Measurements from ENCODE around the gene BDKRB2. TPM values are rescaled to one million over a fixed set of nuclear protein-coding genes. Genes with fewer than 3 reads are reported as not detected.

Gene BDKRB2
- total RNA-seq: not detected
- total RNA-seq: 0 reads per million in 2 donors

DNA sequence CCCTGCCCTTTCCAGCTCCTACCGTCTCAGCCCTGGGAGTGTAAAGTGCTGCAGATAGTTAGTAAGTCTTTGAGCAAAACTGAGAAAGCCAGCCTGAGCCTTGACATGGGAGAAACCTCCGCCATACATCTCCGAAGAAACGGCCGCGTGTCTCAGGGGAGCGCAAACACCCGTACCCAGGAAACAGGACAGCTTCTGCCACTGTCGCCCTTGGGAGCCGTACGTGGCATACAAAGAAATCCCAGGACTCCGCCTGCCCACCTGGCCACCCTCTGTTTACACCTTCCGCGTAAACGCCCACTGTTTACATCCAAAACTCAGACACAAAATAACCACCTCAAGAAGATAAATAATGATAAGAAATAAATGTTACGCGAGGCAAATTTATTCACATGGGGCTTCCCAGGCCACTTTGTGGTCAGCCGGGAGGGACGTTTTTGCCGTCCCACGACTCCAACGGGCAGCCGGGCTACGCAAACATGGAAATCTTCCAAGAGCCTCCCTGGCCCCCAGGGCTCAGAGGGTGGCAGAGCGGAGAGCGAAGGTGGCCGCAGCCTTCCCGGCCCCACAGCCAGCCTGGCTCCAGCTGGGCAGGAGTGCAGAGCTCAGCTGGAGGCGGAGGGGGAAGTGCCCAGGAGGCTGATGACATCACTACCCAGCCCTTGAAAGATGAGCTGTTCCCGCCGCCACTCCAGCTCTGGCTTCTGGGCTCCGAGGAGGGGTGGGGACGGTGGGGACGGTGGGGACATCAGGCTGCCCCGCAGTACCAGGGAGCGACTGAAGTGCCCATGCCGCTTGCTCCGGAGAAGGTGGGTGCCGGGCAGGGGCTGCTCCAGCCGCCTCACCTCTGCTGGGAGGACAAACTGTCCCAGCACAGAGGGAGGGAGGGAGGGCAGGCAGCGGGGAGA is at the start of gene BDKRB2:
TSS of gene BDKRB2 (plus strand) at position 689 of the 908 bp plus-strand sequence. CDS start 32,269 bp downstream, outside the sequence.
- H3K36me3 Mint-ChIP-seq (ENCODE audit: low read depth): peaks cover 3% of the 10 kb centered on the region
- H3K4me1 Mint-ChIP-seq: peaks cover 9% of the 10 kb centered on the region
- peak within 1 kb of the TSS; percentile 31 for H3K4me3 Mint-ChIP-seq
- peak within 1 kb of the TSS; percentile 83 for H3K27ac Mint-ChIP-seq
- ATAC-seq (peak; percentile 28), DNase-seq (no peak)
- peaks cover 72% of the 10 kb centered on the region for H3K27me3 Mint-ChIP-seq
- no peaks in the 10 kb centered on the region for H3K9me3 ChIP-seq (ENCODE audit: control insufficient read depth, low read length, poor library complexity, severe bottlenecking)

DNA sequence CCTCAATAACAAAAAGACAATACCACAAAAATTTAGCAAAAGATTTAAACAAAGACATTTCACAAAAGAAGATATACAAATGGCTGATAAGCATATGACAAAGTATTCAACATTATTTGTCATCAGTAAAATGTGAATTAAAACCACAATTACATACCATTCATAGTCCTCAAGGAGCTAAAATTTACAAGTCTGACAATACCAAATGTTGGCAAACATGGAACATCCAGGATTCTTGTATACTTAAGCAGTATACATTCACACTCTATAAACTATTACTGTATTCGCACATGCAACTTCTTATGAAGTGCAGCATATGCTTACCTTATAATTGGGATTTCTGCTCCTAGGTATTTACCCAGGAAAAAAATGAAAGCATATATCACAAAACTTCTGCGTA is 49.7 kb upstream of the BDKRB2 start:
- H3K9me3 ChIP-seq (ENCODE audit: control insufficient read depth, low read length, poor library complexity, severe bottlenecking): no peaks in the 10 kb centered on the region
- no peak for DNase-seq
- Mint-ChIP-seq H3K4me3 (no peak overlapping the region), H3K4me1 (no peaks in the 10 kb centered on the region), H3K27ac (no peak overlapping the region), H3K27me3 (peaks cover 15% of the 10 kb centered on the region), H3K36me3 (ENCODE audit: low read depth) (no peaks in the 10 kb centered on the region)
- no peak for ATAC-seq

DNA sequence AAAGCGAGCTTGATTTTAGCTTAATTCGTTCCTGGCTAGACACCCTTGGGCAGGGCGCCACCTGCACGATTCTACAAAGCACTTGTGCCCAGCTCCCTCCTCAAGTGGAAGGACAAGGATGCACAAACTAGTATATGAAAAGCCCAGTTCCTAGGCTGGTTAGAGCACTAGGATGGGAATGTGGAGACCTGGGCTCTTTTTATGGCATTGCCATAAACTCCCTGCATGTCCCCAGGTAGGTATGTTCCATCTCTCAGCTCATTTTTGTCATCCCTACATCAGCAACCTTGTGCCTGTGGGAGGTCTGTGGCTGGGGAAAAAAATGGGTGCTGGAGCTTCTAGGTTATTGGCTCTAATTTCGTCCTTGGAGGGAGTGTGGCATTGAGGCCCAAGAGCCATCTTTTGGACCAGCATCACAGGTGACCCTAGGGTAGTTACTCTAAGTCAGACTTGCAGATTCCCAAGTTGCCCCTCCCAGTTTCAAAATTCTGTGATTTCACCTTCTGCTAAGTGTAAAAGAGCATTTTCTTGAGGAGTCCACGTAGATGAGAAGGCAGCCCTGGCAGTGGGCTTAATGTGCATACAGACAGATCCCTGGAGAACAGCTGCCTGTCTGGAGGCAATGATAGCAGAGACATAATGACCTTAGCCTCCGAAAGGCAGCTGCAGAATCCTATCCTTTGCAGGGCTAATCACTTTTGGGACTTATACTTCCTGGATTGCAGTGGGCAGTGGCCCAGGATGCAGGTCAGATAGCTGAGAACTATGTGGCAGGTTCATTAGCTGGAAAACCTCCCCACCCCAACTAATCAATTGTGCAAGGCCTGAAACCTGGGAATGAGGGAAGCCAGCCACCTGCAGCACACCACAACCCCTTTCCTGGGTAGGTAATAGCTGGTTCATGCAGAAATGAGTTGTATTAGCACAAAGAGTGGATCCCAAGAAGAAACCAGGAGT is 47.6 kb upstream of the BDKRB2 start:
- no peaks in the 10 kb centered on the region for H3K36me3 Mint-ChIP-seq (ENCODE audit: low read depth)
- peaks cover 4% of the 10 kb centered on the region for H3K27me3 Mint-ChIP-seq
- ATAC-seq (no peak), DNase-seq (no peak)
- H3K9me3 ChIP-seq (ENCODE audit: control insufficient read depth, low read length, poor library complexity, severe bottlenecking): no peaks in the 10 kb centered on the region
- no peaks in the 10 kb centered on the region for H3K4me1 Mint-ChIP-seq
- no peak overlapping the region for H3K4me3 Mint-ChIP-seq
- H3K27ac Mint-ChIP-seq: no peak overlapping the region

DNA sequence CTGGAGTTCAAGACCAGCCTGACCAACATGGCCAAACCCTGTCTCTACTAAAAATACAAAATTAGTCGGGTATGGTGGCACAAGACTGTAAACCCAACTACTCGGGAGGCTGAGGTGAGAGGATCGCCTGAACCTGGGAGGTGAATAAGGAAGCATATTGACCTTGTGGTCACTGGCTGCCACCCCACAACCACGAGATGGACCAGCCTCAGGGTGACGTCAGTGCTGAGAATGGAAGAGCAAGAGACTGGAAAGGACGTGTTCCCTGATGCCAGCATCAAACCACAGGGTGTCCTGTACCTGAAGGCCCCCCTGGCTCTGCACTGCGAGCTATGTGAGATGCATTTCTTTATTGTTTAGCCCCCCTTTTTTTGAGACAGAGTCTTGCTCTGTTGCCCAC is 45.9 kb upstream of the BDKRB2 start:
- Mint-ChIP-seq H3K27ac (no peak overlapping the region), H3K4me1 (no peaks in the 10 kb centered on the region), H3K27me3 (peaks cover 11% of the 10 kb centered on the region), H3K4me3 (no peak overlapping the region), H3K36me3 (ENCODE audit: low read depth) (peaks cover under 1% of the 10 kb centered on the region)
- DNase-seq (no peak), ATAC-seq (no peak)
- H3K9me3 ChIP-seq (ENCODE audit: control insufficient read depth, low read length, poor library complexity, severe bottlenecking): no peaks in the 10 kb centered on the region

DNA sequence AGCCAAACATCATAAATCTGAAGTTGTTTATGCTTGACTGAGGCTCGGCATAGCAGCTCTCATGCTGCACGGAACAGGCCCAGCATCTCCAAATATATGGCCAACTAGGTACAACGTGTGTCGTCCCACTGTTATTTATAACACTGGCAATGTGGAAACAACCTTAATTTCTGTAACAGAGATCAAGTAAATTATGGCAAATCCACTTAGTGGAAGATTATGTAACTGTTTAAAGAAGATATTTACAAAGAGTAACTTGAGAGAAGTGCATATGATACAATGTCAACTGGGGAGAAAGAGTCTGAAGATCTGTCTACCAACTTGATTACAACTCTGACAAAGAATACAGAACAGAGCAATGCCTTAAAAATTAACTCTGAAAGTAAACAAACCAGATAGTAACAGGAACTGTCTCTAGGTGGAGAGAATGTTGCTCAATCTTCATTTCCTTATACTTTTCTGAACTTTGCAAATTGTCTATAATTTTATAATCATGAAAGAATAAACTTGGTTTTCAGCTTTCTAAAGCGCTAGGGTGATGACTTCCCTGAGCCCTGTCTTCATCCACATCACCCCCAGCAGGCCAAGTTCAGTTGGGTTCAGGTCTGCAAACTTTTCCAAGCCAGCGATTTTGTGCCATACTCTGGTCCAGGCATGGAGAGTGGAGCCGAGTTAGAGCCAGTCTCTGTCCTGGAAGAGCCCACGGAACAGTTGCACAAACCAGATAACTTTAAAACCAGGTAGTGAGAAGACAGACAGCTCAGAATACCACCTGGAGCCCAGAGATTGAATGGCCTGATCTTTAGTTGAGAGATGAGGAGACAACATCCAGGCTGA is 44.3 kb upstream of the BDKRB2 start:
- Mint-ChIP-seq H3K4me1 (no peaks in the 10 kb centered on the region), H3K36me3 (ENCODE audit: low read depth) (peaks cover 3% of the 10 kb centered on the region), H3K27ac (no peak overlapping the region), H3K27me3 (peaks cover 17% of the 10 kb centered on the region), H3K4me3 (no peak overlapping the region)
- no peak for ATAC-seq
- no peak for DNase-seq
- H3K9me3 ChIP-seq (ENCODE audit: control insufficient read depth, low read length, poor library complexity, severe bottlenecking): no peaks in the 10 kb centered on the region

DNA sequence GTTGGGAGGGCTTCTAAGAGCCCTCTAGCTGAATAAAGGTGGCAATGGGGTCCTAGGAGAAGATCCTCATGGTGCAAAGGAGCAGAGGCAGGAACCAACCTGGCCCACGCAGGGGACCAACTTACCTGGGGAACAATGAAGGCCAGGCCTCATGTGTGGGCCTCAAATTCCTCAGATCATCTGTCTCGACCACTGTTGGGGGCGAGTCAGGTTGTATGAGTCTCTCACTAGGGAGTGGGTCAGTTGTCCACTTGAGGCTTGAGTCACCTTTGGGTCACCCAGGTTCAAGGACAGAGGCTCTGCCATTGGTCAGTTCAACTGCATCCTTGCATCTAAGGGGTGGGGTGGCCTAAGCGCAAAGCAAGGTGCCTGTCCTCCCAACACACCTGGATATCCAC is 43.7 kb upstream of the BDKRB2 start:
- Mint-ChIP-seq H3K27me3 (peaks cover 19% of the 10 kb centered on the region), H3K4me1 (no peaks in the 10 kb centered on the region), H3K4me3 (no peak overlapping the region), H3K36me3 (ENCODE audit: low read depth) (peaks cover 3% of the 10 kb centered on the region), H3K27ac (no peak overlapping the region)
- DNase-seq (no peak), ATAC-seq (no peak)
- H3K9me3 ChIP-seq (ENCODE audit: control insufficient read depth, low read length, poor library complexity, severe bottlenecking): no peaks in the 10 kb centered on the region

DNA sequence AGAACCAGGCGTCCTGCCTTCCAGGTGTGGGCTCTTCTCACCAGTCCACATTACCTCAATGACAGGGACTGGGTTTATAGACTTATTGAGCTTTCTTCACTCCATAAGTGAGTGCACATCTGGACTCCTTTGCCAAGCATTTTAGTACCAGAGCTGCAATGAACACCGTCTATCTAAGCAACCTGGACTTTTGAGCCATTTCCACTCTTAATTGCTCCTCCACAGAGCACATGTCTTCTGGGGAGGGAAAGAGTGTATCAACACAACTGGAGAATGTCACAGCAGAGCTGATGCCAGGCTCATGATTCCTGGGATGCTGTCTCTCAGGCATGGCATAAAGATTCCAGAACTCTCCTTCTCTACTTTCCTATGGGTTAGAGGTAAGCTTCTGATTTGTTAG is 43.0 kb upstream of the BDKRB2 start:
- Mint-ChIP-seq H3K27me3 (peaks cover 26% of the 10 kb centered on the region), H3K27ac (no peak overlapping the region), H3K36me3 (ENCODE audit: low read depth) (peaks cover 3% of the 10 kb centered on the region), H3K4me3 (no peak overlapping the region), H3K4me1 (peaks cover 4% of the 10 kb centered on the region)
- H3K9me3 ChIP-seq (ENCODE audit: control insufficient read depth, low read length, poor library complexity, severe bottlenecking): no peaks in the 10 kb centered on the region
- ATAC-seq: no peak
- no peak for DNase-seq

DNA sequence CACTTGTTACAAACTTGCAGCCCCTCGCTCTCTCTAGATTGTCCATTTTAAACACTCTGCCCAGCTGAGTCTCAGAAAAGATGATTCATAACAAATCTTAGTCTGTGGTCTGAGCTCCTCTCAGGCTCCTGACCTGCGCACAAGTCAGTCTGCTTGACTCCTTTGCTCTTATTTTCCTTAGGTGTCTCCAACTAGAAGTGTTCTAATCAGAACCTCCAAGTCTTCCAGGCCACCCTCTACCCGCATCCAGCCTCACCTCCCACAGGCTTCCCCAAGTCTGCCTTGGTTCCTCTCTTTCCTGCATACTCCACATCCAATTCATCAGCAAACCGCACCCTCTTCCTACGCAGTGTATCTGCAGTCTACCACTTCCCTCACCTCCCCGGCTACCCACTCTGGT is 42.4 kb upstream of the BDKRB2 start:
- H3K9me3 ChIP-seq (ENCODE audit: control insufficient read depth, low read length, poor library complexity, severe bottlenecking): no peaks in the 10 kb centered on the region
- no peak for DNase-seq
- Mint-ChIP-seq H3K27me3 (peaks cover 26% of the 10 kb centered on the region), H3K27ac (no peak overlapping the region), H3K36me3 (ENCODE audit: low read depth) (peaks cover 3% of the 10 kb centered on the region), H3K4me3 (no peak overlapping the region), H3K4me1 (peaks cover 4% of the 10 kb centered on the region)
- no peak for ATAC-seq

DNA sequence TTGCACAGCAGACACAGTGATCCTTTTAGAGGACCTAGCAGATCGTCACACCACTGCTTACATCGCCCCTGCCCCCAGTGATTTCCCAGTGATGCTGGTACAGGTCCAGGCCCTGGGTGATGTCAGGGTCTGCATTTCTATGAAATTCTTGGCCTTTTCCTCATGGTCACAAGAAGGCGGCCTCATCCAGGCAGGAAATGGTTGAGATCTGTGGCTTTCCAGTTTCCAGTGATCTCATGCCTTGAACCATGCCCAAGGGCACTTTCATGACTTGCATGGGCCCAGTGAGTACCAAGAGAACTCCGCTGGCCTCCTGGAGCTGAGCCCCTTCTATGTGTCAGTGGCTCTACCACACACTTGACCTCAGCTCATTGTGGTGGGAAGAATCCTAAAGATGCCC is 41.9 kb upstream of the BDKRB2 start:
- H3K9me3 ChIP-seq (ENCODE audit: control insufficient read depth, low read length, poor library complexity, severe bottlenecking): no peaks in the 10 kb centered on the region
- H3K36me3 Mint-ChIP-seq (ENCODE audit: low read depth): peaks cover 3% of the 10 kb centered on the region
- ATAC-seq (no peak), DNase-seq (no peak)
- H3K4me3 Mint-ChIP-seq: no peak overlapping the region
- peaks cover 26% of the 10 kb centered on the region for H3K27me3 Mint-ChIP-seq
- no peak overlapping the region for H3K27ac Mint-ChIP-seq
- H3K4me1 Mint-ChIP-seq: peaks cover 4% of the 10 kb centered on the region

DNA sequence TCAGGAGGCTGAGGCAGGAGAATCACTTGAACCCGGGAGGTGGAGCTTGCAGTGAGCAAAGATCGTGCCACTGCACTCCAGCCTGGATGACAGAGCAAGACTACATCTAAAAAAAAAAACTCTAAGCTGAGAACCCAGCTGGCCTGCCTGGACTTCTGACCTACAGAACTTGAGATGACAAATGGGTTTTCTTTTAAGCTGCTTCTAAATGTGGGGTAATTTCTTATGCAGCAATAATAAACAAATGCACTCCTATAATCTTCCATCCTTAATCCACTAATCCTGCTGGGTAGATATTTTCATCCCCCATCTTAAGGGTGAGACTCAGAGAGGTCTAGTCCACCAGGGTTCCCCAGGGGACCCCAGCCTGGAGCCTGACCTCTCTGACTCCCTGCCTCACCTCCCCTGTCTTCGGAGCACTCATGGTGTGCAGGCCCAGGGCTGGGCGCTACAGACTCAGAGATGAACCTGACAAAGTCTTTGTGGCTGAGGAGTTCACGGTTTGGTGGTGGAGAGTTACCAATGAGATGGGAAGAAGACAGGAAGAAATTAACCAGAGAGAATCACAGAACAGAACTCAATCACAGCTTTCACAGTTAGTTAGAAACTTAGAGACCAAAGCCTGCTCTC is 39.7 kb upstream of the BDKRB2 start:
- Mint-ChIP-seq H3K27me3 (peaks cover 37% of the 10 kb centered on the region), H3K36me3 (ENCODE audit: low read depth) (peaks cover 3% of the 10 kb centered on the region), H3K27ac (no peak overlapping the region), H3K4me1 (peaks cover 11% of the 10 kb centered on the region), H3K4me3 (no peak overlapping the region)
- DNase-seq (no peak), ATAC-seq (no peak)
- H3K9me3 ChIP-seq (ENCODE audit: control insufficient read depth, low read length, poor library complexity, severe bottlenecking): no peaks in the 10 kb centered on the region

DNA sequence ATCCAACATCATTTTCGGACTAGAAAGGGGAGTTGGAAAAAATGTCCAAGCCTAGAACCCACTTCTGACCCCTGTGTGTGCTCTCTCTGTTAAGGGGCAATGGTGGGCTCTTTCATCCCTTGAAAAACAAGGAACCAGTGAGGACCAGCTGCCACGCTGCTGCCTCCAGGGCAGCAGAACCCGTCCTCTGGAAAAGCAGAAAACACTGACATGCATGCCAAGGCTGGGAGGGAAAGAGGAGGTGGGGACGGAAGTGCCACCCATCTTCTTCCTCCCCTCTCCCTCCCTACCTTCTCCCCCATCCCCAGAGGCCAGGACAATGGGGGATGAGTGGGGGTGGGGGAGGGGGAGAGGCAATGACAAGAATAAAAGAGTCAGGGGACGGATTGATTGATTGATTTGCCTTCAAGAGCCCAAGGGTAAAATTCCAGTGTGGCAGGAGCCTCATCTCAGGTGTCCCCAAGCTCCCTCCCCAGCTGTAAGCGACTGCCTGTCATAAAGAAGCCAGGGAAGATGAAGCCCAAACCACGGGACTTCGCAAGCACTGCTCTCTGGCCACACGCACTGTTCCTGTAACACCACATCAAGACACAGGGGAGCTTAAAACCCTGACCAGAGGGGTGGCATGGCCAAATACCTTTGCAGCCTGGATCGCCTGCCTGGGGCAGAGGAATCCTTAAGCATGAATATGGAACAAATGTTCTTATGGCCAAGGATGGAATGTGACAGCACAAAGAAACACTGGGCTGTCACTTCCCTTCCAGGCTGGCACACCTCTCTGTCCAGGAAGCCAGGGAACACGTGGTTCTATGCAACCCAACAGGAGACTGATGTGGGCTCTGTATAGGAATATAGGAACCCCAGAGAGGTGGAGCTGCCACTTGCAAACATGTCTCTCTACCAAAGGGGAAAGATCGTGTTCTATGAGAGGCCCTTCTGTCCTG is 38.9 kb upstream of the BDKRB2 start:
- Mint-ChIP-seq H3K4me1 (peaks cover 11% of the 10 kb centered on the region), H3K4me3 (no peak overlapping the region), H3K27ac (no peak overlapping the region), H3K27me3 (peaks cover 40% of the 10 kb centered on the region), H3K36me3 (ENCODE audit: low read depth) (peaks cover 3% of the 10 kb centered on the region)
- DNase-seq (no peak), ATAC-seq (no peak)
- no peaks in the 10 kb centered on the region for H3K9me3 ChIP-seq (ENCODE audit: control insufficient read depth, low read length, poor library complexity, severe bottlenecking)

Data from T-helper 17 cell (primary cell).